ENCODE data around the gene LYG2. TPM values are rescaled to one million over a fixed set of nuclear protein-coding genes. Genes with fewer than 3 reads are reported as not detected.
"Not testable (repeated sequence)": the region's sequence is repeated elsewhere in the genome, so short reads cannot be mapped to it uniquely, and the experiment has no call there.

LYG2 gene, protein sequence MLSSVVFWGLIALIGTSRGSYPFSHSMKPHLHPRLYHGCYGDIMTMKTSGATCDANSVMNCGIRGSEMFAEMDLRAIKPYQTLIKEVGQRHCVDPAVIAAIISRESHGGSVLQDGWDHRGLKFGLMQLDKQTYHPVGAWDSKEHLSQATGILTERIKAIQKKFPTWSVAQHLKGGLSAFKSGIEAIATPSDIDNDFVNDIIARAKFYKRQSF
- total RNA-seq, result not detected in 2 replicates
- long read RNA-seq, result 0 reads

DNA sequence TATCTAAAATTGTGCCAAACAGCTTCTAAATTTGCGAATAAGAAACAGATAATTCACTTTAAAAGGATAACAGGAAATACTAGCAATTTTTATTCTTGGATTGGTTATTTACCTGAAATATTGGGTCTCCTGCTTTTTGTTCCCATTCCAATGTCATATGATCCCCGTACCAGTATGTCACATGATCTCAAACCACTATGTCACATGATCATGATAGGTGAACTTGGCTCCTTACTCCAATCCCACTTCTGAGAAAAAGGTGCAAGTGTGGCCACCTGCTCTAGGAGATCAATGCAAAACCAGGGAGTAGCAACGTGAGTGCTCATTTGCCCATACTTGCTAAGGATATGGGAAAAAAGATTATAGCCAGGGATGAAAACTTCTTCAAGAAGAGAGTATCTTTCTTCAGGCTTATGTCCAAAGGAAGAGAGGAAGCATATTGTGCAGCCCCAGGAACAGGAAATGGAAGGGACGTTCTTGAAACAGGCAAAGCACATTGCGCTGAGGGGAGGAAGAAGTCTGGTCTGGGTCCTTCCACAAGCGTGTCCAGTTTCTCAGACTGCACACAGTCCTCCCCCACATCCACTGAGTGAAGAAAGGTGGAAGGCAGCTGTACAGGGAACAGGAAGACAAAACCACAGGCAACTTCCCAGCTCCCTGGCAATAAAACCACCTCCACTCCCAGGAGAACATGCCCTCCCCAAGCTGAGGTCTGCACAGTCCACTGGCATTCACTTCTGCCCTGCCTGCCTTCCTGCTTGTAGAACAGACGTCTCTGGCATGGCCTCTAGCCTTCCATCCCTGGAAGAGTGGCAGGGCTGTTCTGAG lies at the start of gene LYG2:
Gene LYG2, minus strand, starts transcription at position 176 of the 828 bp plus-strand sequence. CDS start 1,406 bp downstream, outside the sequence.
- Mint-ChIP-seq H3K27ac (ENCODE audit: unreplicated experiment) (no peak within 1 kb of the TSS), H3K4me3 (ENCODE audit: unreplicated experiment) (no peak within 1 kb of the TSS), H3K27me3 (ENCODE audit: unreplicated experiment) (no peaks in the 10 kb centered on the region), H3K9me3 (ENCODE audit: unreplicated experiment) (peaks cover 7% of the 10 kb centered on the region), H3K4me1 (ENCODE audit: unreplicated experiment) (no peaks in the 10 kb centered on the region), H3K36me3 (ENCODE audit: unreplicated experiment) (no peaks in the 10 kb centered on the region)
- no peak for DNase-seq (ENCODE audit: extremely low spot score, unreplicated experiment)
- TF ChIP-seq, protein P1, sequence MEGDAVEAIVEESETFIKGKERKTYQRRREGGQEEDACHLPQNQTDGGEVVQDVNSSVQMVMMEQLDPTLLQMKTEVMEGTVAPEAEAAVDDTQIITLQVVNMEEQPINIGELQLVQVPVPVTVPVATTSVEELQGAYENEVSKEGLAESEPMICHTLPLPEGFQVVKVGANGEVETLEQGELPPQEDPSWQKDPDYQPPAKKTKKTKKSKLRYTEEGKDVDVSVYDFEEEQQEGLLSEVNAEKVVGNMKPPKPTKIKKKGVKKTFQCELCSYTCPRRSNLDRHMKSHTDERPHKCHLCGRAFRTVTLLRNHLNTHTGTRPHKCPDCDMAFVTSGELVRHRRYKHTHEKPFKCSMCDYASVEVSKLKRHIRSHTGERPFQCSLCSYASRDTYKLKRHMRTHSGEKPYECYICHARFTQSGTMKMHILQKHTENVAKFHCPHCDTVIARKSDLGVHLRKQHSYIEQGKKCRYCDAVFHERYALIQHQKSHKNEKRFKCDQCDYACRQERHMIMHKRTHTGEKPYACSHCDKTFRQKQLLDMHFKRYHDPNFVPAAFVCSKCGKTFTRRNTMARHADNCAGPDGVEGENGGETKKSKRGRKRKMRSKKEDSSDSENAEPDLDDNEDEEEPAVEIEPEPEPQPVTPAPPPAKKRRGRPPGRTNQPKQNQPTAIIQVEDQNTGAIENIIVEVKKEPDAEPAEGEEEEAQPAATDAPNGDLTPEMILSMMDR (IDR thresholded peaks at IDR 0.05), result no peak

DNA sequence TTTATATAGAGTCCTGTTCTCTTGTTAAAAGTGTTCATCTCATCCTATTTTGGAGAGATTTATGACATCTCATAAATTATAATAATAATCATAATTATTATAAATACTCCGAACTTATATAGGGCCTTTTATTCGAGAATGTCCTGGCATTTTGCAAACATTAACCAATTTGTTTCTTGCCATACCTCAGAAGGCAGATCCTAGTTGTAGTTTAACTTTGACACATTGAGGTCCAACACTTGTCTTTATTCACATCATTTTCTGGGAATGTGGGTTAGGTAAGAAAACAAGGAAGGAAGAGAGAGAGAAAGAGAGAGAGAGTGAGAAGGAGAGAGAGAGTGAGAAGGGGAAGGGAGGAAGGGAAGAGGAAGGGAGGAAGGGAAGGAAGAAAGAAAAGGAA lies 45.6 kb upstream of the LYG2 start, which contains the start of gene LYG1:
Gene LYG1, minus strand, starts transcription at position 101 of the 400 bp plus-strand sequence. CDS start 5,527 bp downstream, outside the sequence.
- H3K27ac Mint-ChIP-seq (ENCODE audit: unreplicated experiment); H3K9me3 Mint-ChIP-seq (ENCODE audit: unreplicated experiment); DNase-seq (ENCODE audit: extremely low spot score, unreplicated experiment); H3K36me3 Mint-ChIP-seq (ENCODE audit: unreplicated experiment); H3K27me3 Mint-ChIP-seq (ENCODE audit: unreplicated experiment); H3K4me3 Mint-ChIP-seq (ENCODE audit: unreplicated experiment); H3K4me1 Mint-ChIP-seq (ENCODE audit: unreplicated experiment): not testable (repeated sequence)

DNA sequence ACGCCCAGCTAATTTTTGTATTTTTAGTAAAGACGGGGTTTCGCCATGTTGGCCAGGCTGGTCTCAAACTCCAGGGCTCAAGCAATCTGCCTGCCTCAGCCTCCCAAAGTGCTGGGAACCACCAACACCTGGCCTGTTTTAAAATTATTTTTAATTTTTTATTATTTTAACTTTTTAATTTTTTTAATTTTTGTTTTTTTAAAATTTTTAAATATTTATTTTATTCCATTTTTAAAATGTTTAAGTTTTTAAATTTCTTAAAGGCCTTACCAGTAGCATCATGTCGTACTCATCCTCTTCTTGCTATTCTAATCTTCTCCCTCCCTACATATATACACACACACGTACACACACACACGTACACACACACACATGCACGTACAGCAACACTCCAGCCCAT lies 44.1 kb upstream of the LYG2 start:
- Mint-ChIP-seq H3K27me3 (ENCODE audit: unreplicated experiment) (no peaks in the 10 kb centered on the region), H3K9me3 (ENCODE audit: unreplicated experiment) (no peaks in the 10 kb centered on the region), H3K4me3 (ENCODE audit: unreplicated experiment) (no peak overlapping the region), H3K27ac (ENCODE audit: unreplicated experiment) (no peak overlapping the region), H3K4me1 (ENCODE audit: unreplicated experiment) (no peaks in the 10 kb centered on the region), H3K36me3 (ENCODE audit: unreplicated experiment) (peaks cover 6% of the 10 kb centered on the region)
- TF ChIP-seq, protein P1 (IDR thresholded peaks at IDR 0.05), result no peak
- DNase-seq (ENCODE audit: extremely low spot score, unreplicated experiment), result no peak

DNA sequence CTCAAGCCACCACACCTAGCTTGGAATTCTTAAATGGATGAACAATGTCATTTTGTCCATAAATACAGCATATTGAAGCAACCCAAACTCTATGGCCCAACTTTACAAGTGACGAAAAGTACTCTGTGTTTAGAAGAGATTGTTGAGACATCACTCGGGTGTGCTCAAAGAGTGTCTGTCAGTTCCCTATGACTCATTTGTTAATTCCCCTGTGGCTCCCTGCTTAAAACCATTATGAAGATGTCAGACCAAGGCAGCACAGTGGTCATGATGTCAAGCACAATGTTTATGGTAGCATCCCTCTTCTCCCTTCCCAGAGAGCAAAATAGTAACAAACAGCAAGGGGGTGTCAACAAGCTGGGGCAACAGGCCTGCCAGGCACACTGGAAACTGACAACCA lies 42.5 kb upstream of the LYG2 start:
- DNase-seq (ENCODE audit: extremely low spot score, unreplicated experiment), result no peak
- TF ChIP-seq, protein P1 (IDR thresholded peaks at IDR 0.05), result no peak
- H3K4me1 Mint-ChIP-seq (ENCODE audit: unreplicated experiment), result no peaks in the 10 kb centered on the region
- no peaks in the 10 kb centered on the region for H3K27me3 Mint-ChIP-seq (ENCODE audit: unreplicated experiment)
- H3K4me3 Mint-ChIP-seq (ENCODE audit: unreplicated experiment), result no peak overlapping the region
- H3K36me3 Mint-ChIP-seq (ENCODE audit: unreplicated experiment), result peaks cover 3% of the 10 kb centered on the region
- no peaks in the 10 kb centered on the region for H3K9me3 Mint-ChIP-seq (ENCODE audit: unreplicated experiment)
- H3K27ac Mint-ChIP-seq (ENCODE audit: unreplicated experiment), result no peak overlapping the region

DNA sequence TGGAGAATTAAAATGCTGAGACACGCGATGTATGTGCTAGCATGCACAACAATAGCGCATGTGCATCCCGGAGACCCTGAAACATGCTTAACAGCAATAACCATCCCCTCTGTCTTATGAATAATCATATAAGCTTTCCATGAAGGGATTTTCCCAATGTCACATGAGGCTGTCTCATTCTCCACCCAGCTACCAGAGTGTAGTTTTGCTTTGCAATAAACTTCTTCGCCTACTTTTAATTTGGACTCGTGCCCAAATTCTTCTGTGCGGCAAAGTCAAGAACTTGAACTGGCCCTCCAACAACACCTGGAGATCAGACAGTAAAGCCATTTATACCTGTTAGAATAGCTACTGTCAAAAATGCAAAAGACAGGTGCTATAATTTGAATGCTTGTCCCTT lies 30.1 kb upstream of the LYG2 start:
- Mint-ChIP-seq H3K27me3 (ENCODE audit: unreplicated experiment) (no peaks in the 10 kb centered on the region), H3K9me3 (ENCODE audit: unreplicated experiment) (peaks cover 4% of the 10 kb centered on the region), H3K36me3 (ENCODE audit: unreplicated experiment) (peaks cover 11% of the 10 kb centered on the region)

More for the DNA sequence above, 30.1 kb upstream of the LYG2 start:
- Mint-ChIP-seq H3K4me3 (ENCODE audit: unreplicated experiment) (no peak overlapping the region), H3K4me1 (ENCODE audit: unreplicated experiment) (no peaks in the 10 kb centered on the region), H3K27ac (ENCODE audit: unreplicated experiment) (no peak overlapping the region)
- DNase-seq (ENCODE audit: extremely low spot score, unreplicated experiment), result no peak
- TF ChIP-seq, protein P1 (IDR thresholded peaks at IDR 0.05), result no peak

Measured in osteocyte (in vitro differentiated cells).